ENCODE results near the gene PCNP. TPM values are rescaled to one million over a fixed set of nuclear protein-coding genes. Genes with fewer than 3 reads are reported as not detected.

Gene PCNP
- 64.4 and 137 TPM in 2 replicates for total RNA-seq (ENCODE audit: low replicate concordance)

- TF ChIP-seq CTCF (IDR thresholded peaks at IDR 0.05; ENCODE audit: insufficient read depth, low read length): peak; percentile 76
- peak; percentile 99 for DNase-seq (ENCODE audit: low read depth)
- H3K4me3 ChIP-seq (ENCODE audit: low read depth, low read length): peak within 1 kb of the TSS; percentile 95
These were observed at the start of gene PCNP for GRCh38 chr3:101573449-101574387. PCNP (plus strand) TSS chr3:101574180; CDS start chr3:101574216, 36 bp downstream.

GRCh38 chr3:101527441-101527840 is 46.5 kb upstream of the PCNP start:
- TF ChIP-seq CTCF (IDR thresholded peaks at IDR 0.05; ENCODE audit: insufficient read depth, low read length): no peak
- no peak for DNase-seq (ENCODE audit: low read depth)
- no peak overlapping the region for H3K4me3 ChIP-seq (ENCODE audit: low read depth, low read length)

- no peak overlapping the region for H3K4me3 ChIP-seq (ENCODE audit: low read depth, low read length)
- DNase-seq (ENCODE audit: low read depth): no peak
- no peak for TF ChIP-seq CTCF (IDR thresholded peaks at IDR 0.05; ENCODE audit: insufficient read depth, low read length)
These were observed 46.1 kb upstream of the PCNP start for GRCh38 chr3:101527906-101528305.

GRCh38 chr3:101529816-101530685 is 43.9 kb upstream of the PCNP start:
- DNase-seq (ENCODE audit: low read depth): no peak
- H3K4me3 ChIP-seq (ENCODE audit: low read depth, low read length): no peak overlapping the region
- no peak for TF ChIP-seq CTCF (IDR thresholded peaks at IDR 0.05; ENCODE audit: insufficient read depth, low read length)

GRCh38 chr3:101530686-101531047 is 43.3 kb upstream of the PCNP start:
- DNase-seq (ENCODE audit: low read depth): no peak
- H3K4me3 ChIP-seq (ENCODE audit: low read depth, low read length): no peak overlapping the region
- TF ChIP-seq CTCF (IDR thresholded peaks at IDR 0.05; ENCODE audit: insufficient read depth, low read length): no peak

GRCh38 chr3:101531473-101532086 is 42.4 kb upstream of the PCNP start:
- TF ChIP-seq CTCF (IDR thresholded peaks at IDR 0.05; ENCODE audit: insufficient read depth, low read length): no peak
- DNase-seq (ENCODE audit: low read depth): no peak
- H3K4me3 ChIP-seq (ENCODE audit: low read depth, low read length): no peak overlapping the region

Measured in fibroblast of the aortic adventitia (primary cell).